A549 treated with ZK216348 at 1 μM for 4 hours (cell line): ENCODE data around the gene P2RX4. TPM values are rescaled to one million over a fixed set of nuclear protein-coding genes. Genes with fewer than 3 reads are reported as not detected.

Source experiments
- total RNA-seq: library from RNA; stranded (reverse); fragments of 200-300 nt; extraction: Qiagen RNA extraction; gene quantifications from 5 replicates; pipeline ENCODE4 v1.2.3, GENCODE V29; 2022; ENCODE audit warnings: low read depth

P2RX4 gene
- total RNA-seq, result 14.6 to 18.6 TPM (median 17.3 TPM) in 5 replicates

GRCh38 chr12:121209624-121210572, at the start of gene P2RX4:
Gene P2RX4 (plus strand): TSS chr12:121210129. CDS start chr12:121210165, 36 bp downstream.

Other genes starting within 250 kb of the P2RX4 start
- 2.8 to 6.8 TPM (median 5.6 TPM) in 5 replicates for gene HNF1A, start 231.6 kb upstream of the P2RX4 start, total RNA-seq
- gene C12orf43, start 193.6 kb upstream of the P2RX4 start, total RNA-seq, result 20.5 to 25.6 TPM (median 24.5 TPM) in 5 replicates
- 2.7 to 4.1 TPM (median 3.7 TPM) in 5 replicates for gene OASL, start 170.9 kb upstream of the P2RX4 start, total RNA-seq
- gene P2RX7, start 77.3 kb upstream of the P2RX4 start, total RNA-seq, result not detected in 5 replicates
- gene CAMKK2, start 86.6 kb downstream of the P2RX4 start, total RNA-seq, result 18.2 to 29.6 TPM (median 25.2 TPM) in 5 replicates
- 86.4 to 94.3 TPM (median 87.2 TPM) in 5 replicates for gene ANAPC5, start 142.3 kb downstream of the P2RX4 start, total RNA-seq
- 33.9 to 42.7 TPM (median 36.0 TPM) in 5 replicates for gene RNF34, start 190.0 kb downstream of the P2RX4 start, total RNA-seq